CD4-positive, alpha-beta T cell treated with Interleukin-1 beta for 1 hour (primary cell): ENCODE data around the gene PRB4.
"Not testable (repeated sequence)": the region's sequence is repeated elsewhere in the genome, so short reads cannot be mapped to it uniquely, and the experiment has no call there.

Experiments used
- DNase-seq, 2 donors: peaks; one replicate each; pipeline ENCODE4 v3.0.0-alpha.2; 2020 to 2022

PRB4 gene

DNA sequence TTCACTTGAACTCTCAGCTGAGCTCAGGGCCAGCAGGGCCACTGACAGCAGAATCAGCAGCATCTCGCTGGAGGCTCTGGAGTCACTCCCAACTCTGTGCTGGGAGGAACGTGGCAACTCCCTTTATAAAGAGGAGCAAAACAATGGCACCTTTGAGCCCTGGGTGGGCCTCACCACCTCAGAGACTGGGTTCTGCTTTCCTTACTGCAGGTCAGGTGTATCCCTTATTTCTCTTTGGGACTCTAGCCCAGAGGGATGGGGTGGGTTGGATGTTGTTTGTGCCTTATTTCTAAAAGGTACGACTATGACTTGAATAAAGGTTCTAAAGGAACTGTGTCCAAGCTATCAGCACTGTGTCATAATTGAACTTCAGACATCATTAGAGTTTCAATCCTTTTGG, at the start of gene PRB4:
Gene PRB4 (minus strand): TSS at position 101 of the 400 bp plus-strand sequence. CDS start 38 bp downstream, at position 63.
- no peak for DNase-seq

DNA sequence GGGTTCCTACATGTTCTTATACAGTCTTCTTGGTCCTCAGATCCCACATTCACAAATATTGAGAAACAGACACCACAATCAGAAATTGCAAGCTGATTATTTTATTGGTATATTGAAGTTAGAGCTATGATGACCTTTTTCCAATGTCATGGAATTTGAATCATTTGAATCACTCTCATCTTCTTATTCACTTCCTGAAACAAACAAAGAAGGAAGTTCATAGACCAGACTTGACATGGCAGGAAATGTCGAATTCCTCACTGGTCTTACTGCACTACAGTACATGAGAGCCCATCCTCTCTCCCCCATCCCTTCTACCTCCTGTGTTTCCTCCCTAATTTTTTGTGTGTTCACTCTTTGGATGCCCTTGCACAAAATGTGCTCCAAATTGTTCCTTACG, 41.5 kb upstream of the PRB4 start:
- not testable (repeated sequence) for DNase-seq

DNA sequence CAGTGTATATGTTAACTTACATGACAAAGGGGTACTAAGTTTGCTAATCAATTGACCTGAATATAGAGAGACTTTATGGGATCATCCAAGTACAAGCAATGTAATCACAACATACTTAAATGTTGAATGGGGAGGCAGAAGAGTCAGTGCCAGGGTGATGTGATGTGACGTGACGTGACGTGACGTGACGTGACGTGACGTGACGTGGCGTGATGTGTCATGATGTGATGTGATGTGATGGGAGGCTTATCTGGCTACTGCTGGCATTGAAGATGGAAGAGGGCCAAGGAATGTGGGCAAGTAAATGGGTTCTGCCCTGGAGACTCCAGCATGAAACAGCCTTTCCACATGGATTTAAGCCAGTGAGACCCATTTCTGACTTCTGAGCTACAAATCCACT, 38.2 kb upstream of the PRB4 start:
- DNase-seq, result no peak

DNA sequence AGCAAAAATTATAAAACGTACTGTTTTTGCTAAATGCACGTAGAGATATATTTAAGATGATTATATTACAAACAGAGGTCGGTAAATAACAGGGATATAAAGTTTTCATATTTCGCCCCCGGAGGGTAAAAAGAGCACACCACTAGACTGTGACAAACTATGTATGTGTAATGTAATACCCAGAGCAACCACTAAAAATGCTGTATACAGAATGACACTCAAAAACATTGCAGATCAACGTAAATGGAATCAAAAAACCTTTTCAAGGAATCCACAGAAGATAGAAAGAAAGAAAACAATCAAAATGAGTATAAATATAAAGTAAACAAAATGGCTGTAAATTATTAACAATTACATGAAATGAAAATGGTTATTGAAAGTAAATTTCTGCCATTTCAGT, 37.6 kb upstream of the PRB4 start:
- DNase-seq, result no peak

DNA sequence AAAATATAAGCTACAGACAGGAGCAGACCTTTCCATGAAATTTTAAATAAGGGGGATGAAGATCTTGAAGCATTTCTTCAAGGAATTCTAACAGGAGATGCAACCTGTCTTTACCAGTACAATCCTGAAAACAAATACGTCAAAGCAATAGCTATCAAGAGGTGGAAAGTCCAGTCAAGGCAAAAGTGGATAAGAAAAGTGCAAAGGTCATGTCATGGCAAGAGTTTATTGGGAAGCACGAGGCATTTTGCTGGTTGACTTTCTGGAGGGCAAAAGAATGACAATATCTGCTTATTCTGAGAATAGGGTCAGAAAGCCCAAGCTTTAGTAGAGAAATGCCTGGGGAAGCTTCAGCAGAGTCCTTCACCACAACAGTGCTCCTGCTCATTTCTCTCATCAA, 34.3 kb upstream of the PRB4 start:
- DNase-seq, result no peak

DNA sequence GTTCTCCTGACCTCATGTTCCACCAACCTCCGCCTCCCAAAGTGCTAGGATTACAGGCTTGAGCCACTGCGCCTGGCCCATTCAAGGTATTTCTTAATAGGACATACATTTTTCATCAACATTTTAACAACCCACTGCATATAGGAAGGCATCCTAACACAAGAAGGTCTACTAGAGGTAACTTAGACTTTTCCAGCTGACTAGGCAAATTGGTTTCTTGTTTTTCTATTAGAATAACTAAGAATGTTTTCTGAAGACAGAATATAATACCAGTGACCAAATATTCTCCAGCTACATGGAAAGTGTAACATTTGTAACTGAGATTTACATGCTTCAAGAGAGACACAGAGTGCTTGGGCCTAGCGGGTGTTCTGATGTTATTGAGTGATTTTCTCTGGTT, 14.2 kb upstream of the PRB4 start:
- DNase-seq, result no peak

DNA sequence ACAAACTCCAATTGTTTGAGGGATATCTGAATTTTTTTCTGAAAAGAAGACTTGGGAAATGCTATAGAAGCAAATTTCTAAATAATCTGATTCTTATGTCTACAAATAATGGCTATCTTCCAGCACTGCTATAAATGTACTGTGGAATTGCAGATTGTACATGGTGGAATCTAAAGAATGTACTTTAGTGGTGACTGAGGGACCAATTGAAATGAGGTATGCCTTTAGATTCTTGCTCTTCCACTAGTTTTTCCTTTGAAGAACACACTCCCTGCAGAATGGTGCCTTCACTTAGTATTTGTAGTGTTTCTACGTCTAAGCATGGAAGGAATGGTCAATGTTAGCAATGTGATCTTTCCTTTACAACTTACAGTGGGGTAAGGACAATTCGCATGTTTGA, 11.7 kb upstream of the PRB4 start:
- no peak for DNase-seq

DNA sequence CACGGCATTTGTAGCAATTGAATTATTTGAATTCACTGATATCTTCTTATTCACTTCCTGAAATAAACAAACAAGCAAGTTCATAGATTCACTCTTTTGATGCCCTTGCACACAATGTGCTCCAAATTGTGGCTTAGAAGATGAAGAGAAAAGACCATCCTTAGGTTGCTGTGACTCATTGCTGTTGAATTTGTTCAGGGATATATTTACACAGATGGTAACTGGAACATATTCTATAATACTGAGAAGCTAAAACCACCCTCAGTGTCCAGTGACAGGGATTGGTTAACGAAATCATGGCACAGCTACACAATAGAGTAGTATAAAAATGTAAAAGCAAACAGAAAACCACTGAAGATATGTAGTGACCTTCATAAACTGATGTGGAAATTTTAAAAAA, 3.1 kb downstream of the PRB4 start:
- DNase-seq, result no peak

DNA sequence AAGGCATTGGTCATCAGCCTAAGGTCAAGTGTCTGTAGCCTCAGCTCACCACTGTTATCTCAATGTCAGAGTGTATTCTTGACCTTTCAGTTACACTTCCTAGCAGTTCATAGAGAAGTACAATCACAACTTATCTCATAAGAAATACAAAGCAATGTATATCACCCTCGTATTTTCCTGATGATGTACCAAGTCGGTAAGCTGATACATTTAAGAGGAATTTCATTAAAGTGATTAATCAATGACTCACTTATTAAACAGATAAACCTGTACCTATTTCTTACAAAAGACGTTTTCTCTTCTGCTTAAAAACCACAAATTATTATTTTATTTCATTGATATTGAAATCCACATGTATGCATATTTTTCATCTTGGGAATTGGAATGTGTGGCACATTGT, 36.8 kb downstream of the PRB4 start:
- no peak for DNase-seq

DNA sequence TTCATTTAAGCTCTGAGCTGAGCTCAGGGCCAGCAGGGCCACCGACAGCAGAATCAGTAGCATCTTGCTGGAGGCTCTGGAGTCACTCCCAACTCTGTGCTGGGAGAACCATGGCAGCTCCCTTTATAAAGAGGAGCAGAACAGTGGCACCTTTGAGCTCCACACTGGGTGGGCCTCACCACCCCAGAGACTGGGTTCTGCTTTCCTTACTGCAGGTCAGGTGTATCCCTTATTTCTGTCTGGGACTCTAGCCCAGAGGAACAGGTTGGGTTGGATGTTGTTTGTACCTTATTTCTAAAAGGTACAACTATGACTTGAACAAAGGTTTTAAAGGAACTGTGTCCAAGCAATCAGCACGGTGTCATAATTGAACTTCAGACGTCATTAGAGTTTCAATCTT, 40.6 kb downstream of the PRB4 start, which contains the start of gene PRB3:
Gene PRB3 (minus strand): TSS at position 101 of the 400 bp plus-strand sequence. CDS start 38 bp downstream, at position 63.
- DNase-seq, result no peak

DNA sequence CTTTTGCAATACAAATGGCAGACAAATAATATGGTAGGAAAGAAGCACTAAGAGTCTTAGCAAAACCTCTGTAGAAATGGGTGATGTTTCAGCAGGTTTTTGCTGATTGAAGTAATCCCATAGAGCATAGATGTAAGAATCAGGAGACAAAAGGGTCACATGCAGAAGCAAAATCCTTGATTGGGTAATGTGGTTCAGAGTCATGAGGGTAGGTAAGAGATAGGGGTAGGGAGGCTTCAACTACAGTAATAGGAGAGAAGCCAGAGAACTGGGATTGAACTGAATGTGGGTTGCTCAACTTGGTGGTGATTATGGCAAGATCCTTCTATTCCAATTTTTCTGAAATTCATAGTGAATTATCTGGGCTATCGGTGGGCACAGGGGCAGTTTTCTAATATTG, 45.7 kb downstream of the PRB4 start:
- no peak for DNase-seq
